ENCODE measurements around the gene ITGB1.

Gene ITGB1

DNA sequence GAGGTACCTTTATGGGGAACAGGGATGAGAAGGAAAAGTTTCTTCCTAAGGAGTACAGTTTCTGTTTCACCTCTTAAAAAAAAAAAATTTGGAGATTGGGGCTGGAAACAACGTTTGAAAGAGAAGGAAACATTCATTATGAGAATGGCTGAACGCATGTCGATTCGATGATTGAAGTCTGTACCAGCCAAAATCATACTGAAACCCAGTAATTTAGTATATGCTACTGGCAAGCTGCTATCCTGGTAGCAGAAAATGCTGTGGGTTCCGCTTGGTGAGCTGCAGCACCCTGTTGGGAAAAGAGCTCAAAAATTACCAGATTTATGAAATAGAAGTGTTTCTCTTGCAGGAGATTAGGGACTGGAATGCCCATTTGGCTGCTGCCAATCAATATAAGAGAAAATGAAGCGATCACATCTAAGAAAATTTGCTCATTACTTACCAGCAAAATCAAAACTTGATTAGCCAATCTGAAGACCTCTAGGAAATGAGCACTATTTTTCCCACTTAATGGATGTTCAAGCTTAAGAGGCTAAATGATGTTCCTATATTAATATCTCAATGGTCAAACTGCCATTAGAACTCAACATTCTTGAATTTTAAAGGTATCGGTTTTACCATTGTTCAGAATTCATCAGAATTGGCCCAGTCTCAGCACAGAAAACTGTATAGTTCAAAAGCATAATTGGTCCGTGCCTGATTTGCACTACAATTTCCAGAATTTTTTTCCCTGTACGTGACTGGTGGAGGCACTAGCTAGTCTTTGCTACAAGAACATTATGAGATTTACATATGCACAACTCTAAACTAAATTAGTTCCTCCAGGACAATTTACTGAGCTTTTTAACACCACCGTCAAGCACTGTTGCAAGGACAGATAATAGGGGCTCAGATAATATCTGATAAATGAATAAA, 1.2 kb upstream of the ITGB1 start:
- Mint-ChIP-seq H3K9me3 (no peaks in the 10 kb centered on the region), H3K4me1 (peaks cover 68% of the 10 kb centered on the region), H3K27me3 (ENCODE audit: low read depth, poor library complexity) (no peaks in the 10 kb centered on the region), H3K27ac (peak overlapping the region; percentile 100), H3K4me3 (peak overlapping the region; percentile 95), H3K36me3 (ENCODE audit: low read depth) (no peaks in the 10 kb centered on the region)
- no peak for DNase-seq
- TF ChIP-seq CTCF (IDR thresholded peaks at IDR 0.05) = no peak

- peak; percentile 60 for DNase-seq
- H3K4me3 Mint-ChIP-seq = peak overlapping the region; percentile 85
- no peaks in the 10 kb centered on the region for H3K27me3 Mint-ChIP-seq (ENCODE audit: low read depth, poor library complexity)
- no peaks in the 10 kb centered on the region for H3K9me3 Mint-ChIP-seq
- peaks cover 82% of the 10 kb centered on the region for H3K4me1 Mint-ChIP-seq
- H3K27ac Mint-ChIP-seq = peak overlapping the region; percentile 59
- no peaks in the 10 kb centered on the region for H3K36me3 Mint-ChIP-seq (ENCODE audit: low read depth)
- no peak for TF ChIP-seq CTCF (IDR thresholded peaks at IDR 0.05)
These were observed 517 bp downstream of the ITGB1 start for GRCh38 chr10:32957341-32958084.

- DNase-seq = no peak
- Mint-ChIP-seq H3K27me3 (ENCODE audit: low read depth, poor library complexity) (no peaks in the 10 kb centered on the region), H3K4me1 (peaks cover 84% of the 10 kb centered on the region), H3K4me3 (peak overlapping the region; percentile 85), H3K9me3 (no peaks in the 10 kb centered on the region), H3K36me3 (ENCODE audit: low read depth) (no peaks in the 10 kb centered on the region), H3K27ac (no peak overlapping the region)
- no peak for TF ChIP-seq CTCF (IDR thresholded peaks at IDR 0.05)
These were observed 1.4 kb downstream of the ITGB1 start for GRCh38 chr10:32956365-32957197.

- Mint-ChIP-seq H3K4me3 (peak overlapping the region; percentile 85), H3K4me1 (peaks cover 84% of the 10 kb centered on the region), H3K27ac (no peak overlapping the region), H3K9me3 (no peaks in the 10 kb centered on the region), H3K36me3 (ENCODE audit: low read depth) (no peaks in the 10 kb centered on the region), H3K27me3 (ENCODE audit: low read depth, poor library complexity) (no peaks in the 10 kb centered on the region)
- no peak for TF ChIP-seq CTCF (IDR thresholded peaks at IDR 0.05)
- no peak for DNase-seq
These were observed 2.2 kb downstream of the ITGB1 start for GRCh38 chr10:32955790-32956189.

DNA sequence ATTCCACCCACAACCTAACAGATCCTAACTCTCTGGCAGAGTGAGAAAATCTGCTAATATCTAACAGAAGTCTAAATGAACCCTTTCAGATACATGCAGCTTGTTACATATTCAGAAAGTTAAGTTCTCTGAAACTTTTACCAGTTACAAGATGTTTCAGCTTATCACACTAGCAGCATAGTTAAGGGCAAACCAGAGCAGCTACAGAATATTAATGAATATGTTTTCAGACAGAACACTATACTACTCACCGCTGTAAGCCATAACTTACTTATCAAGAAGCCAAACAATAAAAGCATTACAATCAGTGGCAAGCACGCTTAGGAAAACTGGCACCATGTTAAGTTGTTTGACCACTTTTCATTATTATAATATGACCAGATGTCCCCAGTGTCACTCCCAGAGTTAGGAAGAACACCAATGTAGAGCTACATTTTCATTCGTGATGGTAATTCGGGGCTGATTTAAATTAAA, 2.7 kb downstream of the ITGB1 start:
- Mint-ChIP-seq H3K36me3 (ENCODE audit: low read depth) (no peaks in the 10 kb centered on the region), H3K4me3 (peak overlapping the region; percentile 85), H3K27ac (no peak overlapping the region), H3K4me1 (peaks cover 84% of the 10 kb centered on the region), H3K27me3 (ENCODE audit: low read depth, poor library complexity) (no peaks in the 10 kb centered on the region), H3K9me3 (no peaks in the 10 kb centered on the region)
- no peak for TF ChIP-seq CTCF (IDR thresholded peaks at IDR 0.05)
- DNase-seq = no peak
